GM21515 (cell line): ENCODE measurements around the gene RAB3GAP2.
"Not testable (repeated sequence)": the region's sequence is repeated elsewhere in the genome, so short reads cannot be mapped to it uniquely, and the experiment has no call there.

Experiments
- ATAC-seq: cut with Tn5 transposase; IDR thresholded peaks from one replicate; pipeline ENCODE4 v1.9.1; 2021; ENCODE audit not compliant: unreplicated experiment

RAB3GAP2 gene

DNA sequence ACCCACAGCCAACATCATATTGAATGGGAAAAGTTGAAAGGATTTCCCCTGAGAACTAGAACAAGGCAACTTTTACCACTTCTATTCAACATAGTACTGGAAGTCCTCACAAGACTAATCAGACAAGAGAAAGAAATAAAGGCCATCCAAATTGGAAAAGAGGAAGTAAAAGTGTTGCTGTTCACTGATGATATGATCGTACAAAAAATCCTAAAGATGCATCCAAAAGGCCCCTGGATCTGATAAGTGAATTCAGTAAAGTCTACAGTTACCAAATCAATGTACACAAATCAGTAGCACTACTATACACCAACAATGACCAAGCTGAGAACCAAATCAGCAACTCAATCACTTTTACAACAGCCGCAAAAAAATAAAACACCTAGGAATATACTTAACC is 28.3 kb downstream of the RAB3GAP2 start:
- no peak for ATAC-seq

DNA sequence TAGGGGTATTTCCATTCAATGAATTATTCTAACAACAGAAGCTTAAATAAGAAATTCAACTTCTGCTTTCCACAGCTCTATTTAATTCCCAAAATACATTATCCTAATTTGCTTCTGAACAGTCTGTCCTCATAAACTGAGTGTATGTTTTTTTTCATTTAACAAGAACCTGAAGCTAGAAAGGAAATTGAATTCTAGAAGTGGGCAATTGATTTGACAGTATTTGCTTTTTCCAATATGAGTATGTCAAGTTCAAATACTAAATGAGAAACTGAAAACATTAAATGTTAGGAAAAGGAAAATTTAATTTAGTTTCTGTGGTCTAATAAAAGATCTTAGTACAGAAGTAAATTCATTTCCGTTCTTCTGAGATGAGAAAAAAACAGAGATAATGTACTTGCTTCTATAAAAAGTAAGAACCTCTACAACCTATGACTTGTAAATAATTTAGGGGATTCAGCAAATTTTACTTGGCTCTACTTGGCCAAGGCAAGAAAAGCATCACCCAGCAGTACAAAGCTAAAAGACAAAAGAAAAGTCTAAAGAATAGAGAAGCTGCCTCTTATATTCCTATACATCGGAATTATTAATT is 31.1 kb downstream of the RAB3GAP2 start:
- ATAC-seq, result no peak

DNA sequence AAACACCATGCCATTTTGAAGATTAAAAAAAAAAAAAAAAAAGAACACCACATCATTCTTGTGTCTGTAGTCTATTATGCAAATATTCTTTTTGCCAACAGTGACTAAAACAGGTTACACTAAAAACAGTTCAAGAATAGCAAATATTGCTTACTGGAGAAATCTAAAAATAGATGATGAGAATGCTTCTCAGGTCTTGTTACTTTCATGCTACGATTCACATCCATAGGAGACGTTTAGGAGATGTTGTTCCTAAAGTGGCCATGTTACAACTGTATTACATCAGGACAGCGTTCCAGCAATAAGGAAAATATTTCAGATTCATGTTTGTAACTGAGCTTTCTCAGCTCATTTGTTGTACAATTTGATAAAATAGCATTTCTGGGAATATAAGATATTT is 32.3 kb downstream of the RAB3GAP2 start:
- no peak for ATAC-seq

DNA sequence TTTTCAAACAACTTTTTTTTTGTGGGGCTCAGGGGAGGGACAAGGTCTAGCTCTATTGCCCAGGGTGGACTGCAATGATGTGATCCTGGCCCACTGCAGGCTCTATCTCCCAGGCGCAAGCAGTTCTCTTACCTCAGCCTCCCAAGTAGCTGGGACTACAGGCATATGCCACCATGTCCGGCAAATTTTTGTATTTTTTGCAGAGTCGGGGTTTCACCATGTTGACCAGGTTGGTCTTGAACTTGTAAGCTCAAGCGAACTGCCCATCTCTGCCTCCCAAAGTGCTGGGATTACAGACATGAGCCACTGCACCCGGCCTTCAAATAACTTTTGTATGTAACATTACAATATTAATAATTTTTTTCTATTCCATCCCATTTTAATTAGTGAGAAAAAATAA is 33.0 kb downstream of the RAB3GAP2 start:
- no peak for ATAC-seq

DNA sequence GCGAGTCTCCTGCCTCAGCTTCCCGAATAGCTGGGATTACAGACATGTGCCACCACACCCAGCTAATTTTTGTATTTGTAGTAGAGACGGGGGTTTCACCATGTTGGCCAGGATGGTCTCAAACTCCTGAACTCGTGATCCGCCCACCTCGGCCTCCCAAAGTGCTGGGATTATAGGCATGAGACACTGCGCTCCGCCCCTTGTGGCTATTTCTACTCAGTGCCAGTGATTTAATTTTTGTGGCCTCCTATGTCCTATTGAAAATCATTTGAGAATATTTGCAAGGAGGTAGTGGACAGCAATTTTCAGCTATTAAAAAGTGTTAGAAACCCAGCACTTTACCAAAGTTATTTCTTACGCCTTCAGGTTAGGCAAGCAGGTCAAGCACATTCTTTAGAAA is 36.0 kb downstream of the RAB3GAP2 start:
- not testable (repeated sequence) for ATAC-seq

DNA sequence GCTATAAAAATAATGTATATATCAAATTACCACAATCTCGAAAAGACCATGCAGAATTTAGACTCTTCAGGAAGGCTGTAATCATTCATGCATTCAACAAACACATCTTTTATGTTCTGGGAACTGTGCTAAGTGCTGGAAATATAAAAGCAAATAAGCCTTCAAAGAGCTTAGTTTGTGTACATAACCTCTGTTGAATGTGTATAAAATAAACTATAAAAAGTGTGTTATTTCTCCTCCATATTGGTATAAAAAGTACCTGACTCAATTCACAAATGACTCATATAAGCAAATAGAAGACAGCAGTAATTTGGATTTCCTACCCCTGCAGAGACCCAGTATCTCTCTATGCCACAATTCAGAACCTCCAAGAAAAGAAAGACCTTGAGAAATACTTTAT is 36.8 kb downstream of the RAB3GAP2 start:
- no peak for ATAC-seq

DNA sequence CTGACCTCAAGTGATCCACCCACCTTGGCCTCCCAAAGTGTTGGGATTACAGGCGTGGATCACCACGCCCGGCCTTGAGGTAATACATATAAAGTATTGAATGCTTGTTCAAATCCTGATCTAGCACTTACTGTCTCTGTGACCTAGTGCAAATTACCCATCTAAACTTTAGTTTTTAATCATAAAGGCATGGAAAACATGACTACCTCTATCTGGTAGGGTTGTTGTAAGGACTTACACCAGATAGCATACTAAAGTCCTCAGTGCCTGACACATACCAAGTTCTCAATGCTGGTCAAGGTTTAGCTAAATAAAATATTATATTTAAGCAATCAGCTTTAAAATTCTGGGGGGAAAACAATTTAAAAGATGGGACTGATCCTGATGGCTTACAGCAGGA is 38.3 kb downstream of the RAB3GAP2 start:
- ATAC-seq, result no peak

DNA sequence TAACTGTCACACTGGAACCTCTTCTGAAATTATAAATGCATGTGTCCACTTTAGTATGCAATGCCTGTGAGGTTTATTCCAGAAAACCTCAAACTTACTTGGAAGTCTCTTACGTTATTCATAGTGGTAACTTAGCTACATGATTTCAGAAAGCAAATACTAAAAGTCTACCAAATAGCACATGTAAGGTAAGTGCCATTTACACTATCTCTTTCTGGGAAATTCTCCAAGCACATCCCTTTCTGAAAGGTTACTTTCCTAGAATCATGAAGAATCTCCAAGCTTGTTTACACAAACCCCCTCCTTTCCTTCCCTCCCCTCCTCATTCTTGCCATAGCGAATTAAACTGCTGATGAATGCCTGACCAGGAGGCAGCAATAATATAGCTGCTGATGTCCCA is 42.5 kb downstream of the RAB3GAP2 start:
- ATAC-seq, result no peak

DNA sequence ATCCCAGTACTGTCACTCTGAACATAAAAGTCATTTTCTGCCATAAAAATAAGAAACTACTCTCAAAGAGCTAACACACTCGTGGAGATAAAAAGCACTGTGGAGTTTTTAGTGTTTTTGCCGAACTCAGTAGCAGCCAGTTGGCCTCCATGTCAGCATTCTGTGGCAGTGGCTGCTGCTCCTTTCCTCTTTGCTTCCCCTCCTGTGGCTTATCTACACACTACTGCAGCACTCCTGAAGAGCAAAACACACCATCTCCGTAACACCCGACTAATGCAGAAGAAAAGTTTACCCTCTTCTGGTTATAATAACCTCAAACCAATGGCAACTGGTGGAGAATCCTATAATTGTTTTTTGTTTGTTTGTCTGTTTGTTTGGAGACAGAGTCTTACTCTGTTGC is 44.9 kb downstream of the RAB3GAP2 start:
- ATAC-seq, result no peak

DNA sequence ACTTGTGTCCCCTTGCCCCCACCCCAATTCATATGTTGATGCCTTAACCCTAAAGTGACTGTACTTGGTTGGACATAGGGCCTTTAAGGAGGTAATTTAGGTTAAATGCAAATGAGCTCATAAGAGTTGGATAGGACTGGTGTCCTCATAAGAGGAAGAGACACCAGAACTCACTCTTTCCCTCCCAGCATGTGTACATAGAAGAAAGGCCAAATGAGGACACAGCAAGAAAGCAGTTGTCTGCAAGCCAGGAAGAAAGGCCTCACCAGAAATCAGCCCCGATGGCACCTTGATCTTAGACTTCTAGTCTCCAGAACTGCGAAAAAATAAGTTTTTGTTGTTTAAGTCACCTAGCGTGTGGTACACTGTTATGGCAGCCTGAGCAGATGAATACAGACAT is 45.5 kb downstream of the RAB3GAP2 start:
- no peak for ATAC-seq

DNA sequence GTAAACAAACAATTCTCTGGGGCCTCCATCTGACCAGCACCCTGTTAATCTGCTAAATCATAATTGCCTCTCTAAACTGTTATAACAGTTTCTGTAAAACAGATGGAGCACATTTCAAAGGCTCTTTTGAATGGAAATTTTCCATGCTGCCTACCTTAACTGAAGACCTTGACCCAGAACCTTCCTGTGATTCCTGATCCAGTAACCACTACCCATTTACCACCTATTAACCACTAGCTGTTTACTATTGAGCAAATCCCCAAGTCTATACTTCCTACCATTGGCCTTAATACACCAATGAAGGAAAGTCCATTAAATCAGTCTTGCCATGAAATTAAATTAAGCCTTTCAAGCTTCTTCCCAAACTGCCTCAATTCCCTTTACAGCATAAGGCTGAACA is 46.3 kb downstream of the RAB3GAP2 start:
- no peak for ATAC-seq

DNA sequence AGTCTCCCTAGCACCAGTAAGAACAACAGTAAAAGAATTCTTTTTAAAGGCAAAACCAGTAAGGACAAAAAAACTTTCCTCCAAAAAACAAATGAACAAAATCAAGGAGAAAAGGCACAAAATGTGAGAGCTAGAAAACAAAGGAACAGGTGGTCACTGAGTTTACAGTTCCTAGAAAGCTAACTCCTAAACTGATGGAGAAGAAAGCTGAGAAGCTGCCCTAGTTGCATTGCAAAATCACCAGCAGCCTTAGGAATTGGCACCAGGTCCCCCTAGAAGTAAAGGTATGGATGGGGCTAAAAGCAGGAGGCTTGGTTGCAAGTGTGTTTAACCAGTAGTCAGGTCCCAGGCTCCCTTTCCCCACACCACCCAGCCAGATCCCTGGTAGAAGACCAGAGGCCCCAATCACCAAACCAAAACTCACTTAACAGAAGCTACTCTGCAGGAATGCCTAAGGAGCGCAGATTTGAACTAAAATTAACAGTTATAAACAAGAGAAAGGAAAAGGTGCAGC is 47.6 kb downstream of the RAB3GAP2 start:
- ATAC-seq, result no peak

DNA sequence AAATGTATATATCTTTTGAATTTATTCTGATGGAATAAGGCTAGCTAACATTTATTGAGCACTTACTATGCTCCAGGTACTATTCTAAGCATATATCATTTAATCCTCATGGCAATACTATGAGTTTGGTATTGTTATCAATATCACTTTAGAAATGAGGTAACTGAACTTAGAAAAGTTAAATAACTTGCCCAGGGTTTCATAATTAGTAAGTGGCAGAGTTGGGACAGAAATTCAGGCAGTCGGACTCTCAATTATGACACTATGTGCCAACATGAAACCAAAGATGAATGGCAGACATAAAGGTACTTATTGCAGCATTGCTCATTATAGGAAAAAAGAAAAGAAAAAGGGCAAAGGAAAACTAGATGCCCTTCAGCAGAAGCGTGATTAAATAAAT is 48.2 kb downstream of the RAB3GAP2 start:
- no peak for ATAC-seq

DNA sequence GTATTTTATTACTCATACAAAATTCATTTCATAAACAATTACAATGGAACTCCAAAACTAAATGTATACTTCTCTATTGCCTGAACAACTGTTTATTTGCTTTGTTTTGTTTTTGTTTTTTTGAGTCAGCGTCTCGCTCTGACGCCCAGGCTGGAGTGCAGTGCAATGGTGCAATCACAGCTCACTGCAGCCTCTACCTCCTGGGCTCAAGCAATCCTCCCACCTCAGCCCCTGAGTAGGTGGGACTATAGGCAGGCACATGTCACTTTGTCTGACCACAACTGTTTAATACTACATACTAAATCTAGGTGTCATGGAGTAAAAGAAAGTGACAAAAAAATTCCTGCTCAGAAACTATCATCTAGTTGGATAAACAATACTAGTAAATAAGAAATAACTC is 49.3 kb downstream of the RAB3GAP2 start:
- ATAC-seq, result no peak

DNA sequence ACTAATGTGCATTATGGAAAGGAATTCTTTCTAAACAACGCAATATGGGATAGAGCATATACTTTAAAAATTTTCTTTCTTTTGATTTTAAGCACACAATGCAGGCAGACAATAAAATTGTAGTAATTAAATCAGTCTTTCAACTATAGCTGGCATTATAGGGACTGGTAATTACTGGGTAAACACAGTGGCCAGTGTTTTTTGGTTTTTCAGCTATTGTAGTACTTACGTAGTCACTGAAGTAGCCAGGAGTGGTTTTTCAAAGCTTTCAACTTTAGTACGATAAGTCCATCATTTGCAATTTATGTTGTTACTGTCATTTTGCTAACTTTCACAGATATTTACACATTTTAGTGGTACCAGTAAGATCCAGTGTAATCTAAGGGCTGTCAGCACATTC is 50.6 kb downstream of the RAB3GAP2 start:
- ATAC-seq, result no peak

DNA sequence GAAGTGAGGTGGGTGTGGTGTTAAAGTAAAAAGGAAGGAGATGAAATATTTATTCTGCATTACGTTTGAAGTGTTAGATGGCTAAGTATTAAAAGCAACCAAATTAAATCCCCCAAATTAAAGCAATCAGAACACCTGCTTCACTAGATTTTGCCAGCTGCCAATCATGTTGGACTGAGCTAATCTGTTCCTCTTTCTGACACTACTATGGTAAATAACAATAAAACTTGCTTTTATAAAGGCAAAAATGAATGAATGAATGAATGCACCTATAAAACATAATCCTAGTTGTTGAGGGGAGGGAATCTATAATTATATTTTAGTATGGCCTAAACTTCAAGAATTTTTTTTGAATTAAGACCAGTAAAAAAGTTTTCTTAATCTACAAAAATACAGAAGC is 51.0 kb downstream of the RAB3GAP2 start:
- no peak for ATAC-seq

DNA sequence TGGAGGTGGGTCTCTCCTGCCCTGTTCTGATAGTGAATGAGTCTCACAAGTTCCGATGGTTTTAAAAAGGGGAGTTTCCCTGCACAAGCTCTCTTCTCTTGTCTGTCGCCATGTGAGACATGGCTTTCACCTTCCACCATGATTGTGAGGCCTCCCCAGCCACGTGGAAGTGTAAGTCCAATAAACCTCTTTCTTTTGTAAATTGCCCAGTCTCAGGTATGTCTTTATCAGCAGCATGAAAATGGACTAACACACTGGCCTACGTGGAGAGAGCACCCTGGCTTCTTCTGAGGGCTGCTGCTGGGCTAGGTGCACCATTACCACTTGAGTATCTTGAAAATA is 51.6 kb downstream of the RAB3GAP2 start:
- ATAC-seq, result peak; percentile 15

DNA sequence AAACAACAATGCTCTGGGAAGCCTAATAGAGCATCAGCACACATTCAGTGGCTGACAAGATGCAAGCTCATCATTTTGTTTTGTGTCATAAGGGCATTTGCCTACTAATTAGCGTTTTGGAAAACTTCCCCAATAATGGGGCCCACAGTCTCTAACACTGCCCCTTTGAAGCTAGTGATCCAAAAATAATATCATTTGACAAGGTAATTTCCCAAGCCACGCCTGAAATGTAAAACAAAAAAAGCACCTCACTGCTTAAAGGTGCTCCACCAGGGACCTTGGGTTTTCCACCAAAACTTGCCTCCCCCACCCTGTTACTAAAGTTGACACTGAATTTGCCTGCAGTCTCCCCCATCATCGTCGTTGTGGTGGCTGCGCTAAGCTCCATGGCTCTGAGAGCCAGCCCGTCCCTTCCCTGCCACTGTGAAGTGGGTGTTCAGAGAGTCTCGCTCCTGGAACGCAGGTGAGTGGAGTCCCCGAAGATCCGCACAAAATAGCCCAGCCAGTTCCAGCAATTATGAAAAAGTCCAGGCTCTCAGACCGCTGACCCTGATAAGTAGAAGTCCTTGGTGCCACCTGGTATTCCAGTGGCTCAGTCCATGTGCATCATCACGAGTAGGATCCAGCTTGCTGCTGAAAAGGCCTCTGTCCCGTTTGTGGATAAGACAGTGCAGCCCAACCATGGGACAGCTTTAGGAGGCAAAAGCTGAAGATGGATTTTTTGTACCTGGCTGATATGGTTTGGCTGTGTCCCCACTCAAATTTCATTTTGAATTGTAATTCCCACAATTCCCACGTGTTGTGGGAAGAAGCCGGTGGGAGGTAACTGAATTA is 52.2 kb downstream of the RAB3GAP2 start:
- peak; percentile 47 for ATAC-seq

DNA sequence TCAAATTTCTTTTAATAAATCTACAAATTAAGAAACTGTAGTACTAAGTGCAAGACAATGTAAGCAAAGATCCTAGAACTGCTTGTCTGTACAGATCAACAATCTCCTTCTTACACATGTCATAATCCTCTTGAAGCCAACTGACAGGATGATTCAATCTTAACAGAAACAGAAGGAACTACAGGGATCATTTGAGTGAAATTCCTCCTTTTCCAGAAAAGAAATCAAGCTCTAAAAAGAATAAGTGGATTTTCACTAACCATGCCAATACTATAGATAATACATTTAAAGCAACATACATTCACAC is 53.2 kb downstream of the RAB3GAP2 start:
- no peak for ATAC-seq

DNA sequence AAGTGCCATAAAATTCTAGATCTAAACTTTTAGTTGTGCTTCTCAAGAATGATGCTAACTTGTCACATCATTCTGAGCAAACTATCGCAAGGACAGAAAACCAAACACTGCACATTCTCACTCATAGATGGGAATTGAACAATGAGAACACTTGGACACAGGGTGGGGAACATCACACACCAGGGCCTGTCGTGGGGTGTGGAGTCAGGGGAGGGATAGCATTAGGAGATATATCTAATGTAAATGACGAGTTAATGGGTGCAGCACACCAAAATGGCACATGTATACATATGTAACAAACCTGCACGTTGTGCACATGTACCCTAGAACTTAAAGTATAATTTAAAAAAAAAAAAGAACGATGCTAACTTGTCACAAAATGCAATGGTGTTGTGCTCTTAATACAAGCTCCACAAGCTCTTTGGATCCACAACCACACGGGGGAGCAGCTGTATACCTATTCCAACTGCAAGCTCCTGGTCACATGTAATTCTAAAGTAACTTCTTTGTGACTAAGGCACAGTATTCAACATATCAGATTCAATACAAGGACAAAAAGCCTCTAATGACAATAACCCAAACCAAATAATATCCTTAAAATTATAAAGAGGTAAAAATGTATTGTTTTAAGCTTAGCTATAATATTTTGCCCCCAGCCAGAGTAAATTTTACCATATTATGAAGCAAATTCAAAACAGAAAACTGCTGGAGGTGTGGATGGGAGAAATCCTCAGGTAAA is 53.7 kb downstream of the RAB3GAP2 start:
- peak; percentile 37 for ATAC-seq

DNA sequence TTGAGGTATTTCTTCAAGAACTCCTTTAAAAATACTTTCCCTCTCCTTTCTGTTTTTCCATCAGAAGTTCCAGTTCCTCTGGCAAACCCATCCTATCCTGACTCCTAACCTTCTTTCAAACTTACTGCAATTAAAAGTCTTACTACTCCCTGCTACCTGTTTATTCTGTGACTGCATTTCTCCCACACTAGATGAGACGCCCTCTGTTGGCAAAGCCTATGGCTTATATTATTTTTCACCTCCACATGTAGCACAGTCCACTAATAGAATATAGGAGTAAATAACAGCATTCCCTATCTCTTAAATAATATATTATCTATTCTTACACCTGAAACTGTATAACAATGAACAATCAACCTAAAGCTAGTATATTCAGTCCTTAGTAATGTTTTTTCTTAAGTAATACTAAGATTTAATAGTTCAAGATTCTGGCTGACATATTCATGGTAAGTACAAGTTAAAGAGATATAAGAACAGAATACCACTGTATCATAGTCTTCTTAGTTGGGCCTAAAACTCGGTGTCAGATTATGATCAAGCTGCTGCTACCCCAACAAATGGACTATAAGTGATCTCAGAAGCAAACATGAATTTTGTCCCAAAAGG is 54.8 kb downstream of the RAB3GAP2 start:
- no peak for ATAC-seq
